DMS114 treated with DMSO at 0.1 percent for 48 hours (cell line): ENCODE data around the gene TMEM97.

Source experiments
- DNase-seq: peaks from one replicate; lab custom pipeline; 2025; ENCODE audit not compliant: unreplicated experiment; lab: John Stamatoyannopoulos, UW

Gene TMEM97

GRCh38 chr17:28363776-28364650 lies 45.0 kb downstream of the TMEM97 start:
- DNase-seq: no peak

DNA sequence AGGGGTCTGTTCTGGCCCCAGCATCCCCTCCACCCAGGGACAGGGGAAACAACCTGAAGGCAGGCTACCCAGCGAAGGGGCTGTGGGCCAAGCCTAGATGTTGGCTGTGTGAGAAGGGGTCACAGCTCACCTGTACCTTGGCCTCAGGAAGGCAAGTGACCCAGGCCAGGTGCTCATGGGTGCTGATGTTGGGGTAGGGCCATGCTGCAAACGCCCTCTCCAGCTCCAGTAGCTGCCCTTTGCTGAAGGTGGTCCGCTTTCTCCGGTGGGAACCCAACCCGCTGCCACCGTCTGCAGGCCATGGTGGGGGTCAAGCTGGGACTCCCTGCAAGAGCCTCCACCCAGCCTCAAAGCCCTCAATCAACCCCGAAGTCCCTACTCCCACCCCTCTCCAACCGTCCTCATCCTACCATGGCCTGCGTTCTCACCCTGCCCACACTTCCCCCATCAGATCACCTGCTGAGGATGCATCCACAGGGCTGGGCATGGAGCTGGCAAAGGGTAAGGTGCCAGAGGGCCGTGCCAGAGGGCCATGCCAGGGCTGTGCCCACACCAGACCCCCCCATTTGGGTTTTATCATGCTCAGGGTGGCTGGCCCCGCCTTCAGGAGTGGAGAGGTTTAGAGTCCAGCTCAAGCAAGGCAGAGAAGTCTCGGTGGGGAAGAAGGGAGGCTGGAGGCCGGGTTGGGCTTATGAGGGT lies 45.8 kb downstream of the TMEM97 start, which contains the start of gene SEBOX:
Gene SEBOX (minus strand): TSS at position 535 of the 699 bp plus-strand sequence. CDS start 48 bp downstream, at position 487.
- no peak for DNase-seq

DNA sequence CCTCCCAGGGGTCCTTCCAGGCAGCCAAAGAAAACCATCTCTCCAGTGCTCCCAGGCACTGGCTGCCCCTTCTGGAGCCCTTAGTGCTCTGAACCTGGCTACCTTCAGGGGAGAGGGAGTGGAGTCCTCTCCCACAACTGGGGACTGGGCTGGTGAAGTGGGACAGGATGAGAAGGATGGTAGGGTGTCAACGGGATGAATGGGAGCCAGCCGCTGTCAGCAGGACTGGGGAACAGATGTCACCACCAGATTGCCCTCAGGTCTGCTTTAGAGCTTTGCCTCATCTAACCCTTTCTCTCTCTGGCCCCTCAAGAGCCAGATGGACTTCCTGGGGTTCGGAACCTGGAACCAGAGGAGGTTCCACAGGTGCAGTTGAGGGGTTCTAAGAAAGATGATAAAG lies 46.5 kb downstream of the TMEM97 start:
- DNase-seq: no peak

GRCh38 chr17:28366605-28367004 lies 47.6 kb downstream of the TMEM97 start:
- DNase-seq: no peak

- DNase-seq: no peak
Observed at GRCh38 chr17:28367641-28368305, 48.8 kb downstream of the TMEM97 start.

DNA sequence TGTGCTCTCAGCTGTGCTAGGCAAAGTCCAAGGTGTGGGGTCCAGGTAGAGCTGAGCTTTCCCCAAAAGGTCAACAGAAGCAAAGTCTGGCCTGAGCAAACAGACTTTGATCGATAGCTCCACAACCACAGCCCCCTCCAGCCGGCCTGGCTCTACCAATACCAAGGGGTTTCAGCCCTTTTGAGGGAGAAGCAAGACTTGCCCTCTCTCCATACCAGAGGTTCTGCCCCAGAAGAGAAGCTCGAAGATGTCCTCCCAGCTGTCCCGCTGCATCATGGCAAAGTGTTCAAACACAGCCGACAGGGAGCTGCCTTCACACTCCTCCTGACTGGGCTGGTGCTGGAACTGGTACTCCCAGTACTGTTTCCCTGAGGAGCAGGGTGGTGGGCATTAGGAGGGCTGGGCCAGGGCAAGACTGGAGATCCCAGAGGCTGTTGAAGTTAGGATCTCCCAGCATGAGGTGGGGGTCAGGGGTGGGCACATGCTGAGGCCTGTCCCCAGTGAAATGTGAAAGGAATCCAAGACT lies 49.4 kb downstream of the TMEM97 start:
- no peak for DNase-seq

GRCh38 chr17:28368915-28369683 lies 50.1 kb downstream of the TMEM97 start:
- DNase-seq: no peak

- DNase-seq: no peak
Observed at GRCh38 chr17:28369684-28370034, 50.7 kb downstream of the TMEM97 start.

- DNase-seq: no peak
Observed at GRCh38 chr17:28370035-28370743, 51.2 kb downstream of the TMEM97 start, which contains the start of gene VTN. Gene VTN (minus strand): TSS chr17:28370307. CDS start chr17:28370203, 104 bp downstream.

DNA sequence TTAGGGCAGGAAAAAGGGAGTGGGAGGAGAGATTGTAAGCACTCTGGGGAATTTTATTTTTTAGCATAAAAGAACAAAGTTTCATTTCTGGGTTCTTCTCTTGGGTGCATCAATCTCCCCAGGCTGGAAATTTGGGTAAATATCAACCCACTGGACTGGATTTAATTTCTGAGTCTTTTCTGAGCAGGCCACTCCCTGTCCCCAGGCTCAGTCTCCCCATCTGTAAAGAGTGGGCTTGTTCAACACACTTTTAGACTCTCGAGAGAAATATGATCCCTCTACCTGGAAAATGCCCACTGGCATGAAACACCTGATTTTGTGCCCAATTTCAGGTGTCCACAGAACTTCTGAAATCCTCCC lies 51.7 kb downstream of the TMEM97 start:
- DNase-seq: no peak

DNA sequence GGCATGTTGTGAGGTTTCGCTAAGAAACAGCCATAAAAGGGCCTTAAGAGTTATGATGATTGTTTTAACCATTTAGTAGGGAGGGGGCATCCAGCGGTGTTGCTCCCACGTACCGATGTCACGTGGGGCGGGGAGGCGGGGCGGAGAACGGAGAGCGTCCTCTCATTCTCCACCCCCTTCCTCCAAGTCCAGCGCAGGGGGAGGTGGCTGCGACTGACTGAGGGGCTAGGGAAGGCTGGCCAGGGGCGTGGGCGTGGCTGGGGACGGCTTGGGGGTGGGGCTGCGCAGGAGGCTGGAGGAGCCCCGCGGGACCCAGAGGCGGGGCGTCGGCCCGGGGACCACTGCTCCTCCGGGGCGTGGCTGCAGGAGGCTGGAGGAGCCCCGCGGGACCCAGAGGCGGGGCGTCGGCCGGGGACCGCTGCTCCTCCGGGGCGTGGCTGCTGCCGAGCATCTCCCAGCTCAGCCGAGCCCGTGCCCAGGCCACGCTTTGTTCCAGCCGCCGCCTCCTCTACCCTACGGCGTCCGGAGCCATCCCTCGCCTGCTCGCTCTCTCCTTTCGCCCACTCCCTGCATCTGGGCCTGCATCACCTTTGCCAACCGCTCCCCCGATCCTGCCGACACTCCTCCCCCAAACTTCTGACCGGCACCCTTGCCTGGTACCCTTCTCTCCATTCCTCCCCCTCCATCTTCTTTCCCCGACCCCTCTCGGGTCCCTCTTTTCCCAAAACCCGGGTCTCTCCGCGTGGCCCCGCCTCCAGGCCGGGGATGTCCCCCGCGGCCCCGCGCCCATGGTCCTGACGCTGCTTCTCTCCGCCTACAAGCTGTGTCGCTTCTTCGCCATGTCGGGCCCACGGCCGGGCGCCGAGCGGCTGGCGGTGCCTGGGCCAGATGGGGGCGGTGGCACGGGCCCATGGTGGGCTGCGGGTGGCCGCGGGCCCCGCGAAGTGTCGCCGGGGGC lies 52.5 kb downstream of the TMEM97 start, which contains the start of gene SARM1:
Gene SARM1 (plus strand): TSS at position 450 of the 958 bp plus-strand sequence. CDS start 339 bp downstream, at position 789.
- peak; percentile 89 for DNase-seq

DNA sequence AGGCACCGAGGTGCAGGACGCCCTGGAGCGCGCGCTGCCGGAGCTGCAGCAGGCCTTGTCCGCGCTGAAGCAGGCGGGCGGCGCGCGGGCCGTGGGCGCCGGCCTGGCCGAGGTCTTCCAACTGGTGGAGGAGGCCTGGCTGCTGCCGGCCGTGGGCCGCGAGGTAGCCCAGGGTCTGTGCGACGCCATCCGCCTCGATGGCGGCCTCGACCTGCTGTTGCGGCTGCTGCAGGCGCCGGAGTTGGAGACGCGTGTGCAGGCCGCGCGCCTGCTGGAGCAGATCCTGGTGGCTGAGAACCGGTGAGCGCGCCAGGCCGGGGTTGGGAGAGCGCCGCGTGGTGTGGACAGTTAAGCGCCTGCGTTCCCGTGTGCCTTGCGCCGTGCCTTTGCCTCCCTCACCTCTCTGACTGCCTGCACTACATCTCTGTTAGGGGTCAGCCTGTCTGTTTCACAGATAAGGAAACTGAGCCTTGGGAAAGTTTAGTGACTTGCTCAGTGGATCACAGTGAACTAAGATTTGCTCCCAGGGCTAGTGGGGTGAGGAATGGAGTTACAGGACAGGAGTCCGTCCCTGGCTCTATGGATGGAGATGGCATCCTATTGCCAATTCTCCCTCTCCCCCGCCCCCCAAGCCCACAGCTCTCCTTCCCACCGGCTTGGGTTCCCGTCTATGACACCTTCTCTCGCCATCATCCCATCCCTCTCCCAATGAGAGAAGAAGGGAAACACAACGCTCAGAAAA lies 53.4 kb downstream of the TMEM97 start:
- DNase-seq: no peak

DNA sequence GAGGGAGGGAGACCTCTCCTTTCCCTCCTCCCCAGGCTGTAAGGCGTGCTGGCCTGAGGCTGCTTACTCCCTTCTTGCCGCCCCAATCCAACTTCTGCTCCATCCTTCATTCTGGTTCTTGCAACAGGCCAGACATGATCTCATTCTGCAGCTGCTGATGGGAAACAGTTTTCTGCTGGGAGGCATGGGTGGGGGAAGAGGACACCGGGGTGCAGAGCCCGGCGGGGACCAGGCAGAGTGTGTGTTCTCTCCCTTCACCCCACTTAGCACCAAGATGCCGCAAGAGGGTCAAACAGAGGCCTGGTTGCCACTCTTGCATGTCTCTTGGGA lies 53.9 kb downstream of the TMEM97 start:
- no peak for DNase-seq
